PC-9 (cell line): Measurements from ENCODE around the gene ZNF808.

Experiments
- CTCF ChIP-seq: fragments of 200-600 bp; sonication (generic); conservative IDR thresholded peaks from 2 replicates; pipeline ENCODE4 v1.6.1; 2017; ENCODE audit warnings: mixed run types, antibody characterized with exemption, mild to moderate bottlenecking, moderate library complexity
- EZH2 ChIP-seq: fragments of 200-600 bp; sonication (generic); IDR thresholded peaks from 2 replicates; pipeline ENCODE4 v1.8.0; 2017; ENCODE audit warnings: antibody characterized with exemption, low read depth

GRCh38 chr19:52592301-52592700 lies 64.8 kb downstream of the ZNF808 start:
- TF ChIP-seq CTCF (no peak), EZH2 (no peak)
